NT2/D1 (cell line): ENCODE measurements around the gene SCARB2.

Experiments
- SUZ12 ChIP-seq: IDR thresholded peaks from 2 replicates; pipeline ENCODE4 v1.6.1; 2011; ENCODE audit not compliant: insufficient read length, insufficient read depth; ENCODE audit errors: extremely low read depth
- YY1 ChIP-seq: IDR thresholded peaks from 2 replicates; pipeline ENCODE4 v1.6.1; 2011; ENCODE audit not compliant: insufficient read length, insufficient read depth
- ZNF274 ChIP-seq: IDR thresholded peaks from 2 replicates; pipeline ENCODE4 v1.6.1; 2011; ENCODE audit warnings: mild to moderate bottlenecking, low read depth, low read length

DNA sequence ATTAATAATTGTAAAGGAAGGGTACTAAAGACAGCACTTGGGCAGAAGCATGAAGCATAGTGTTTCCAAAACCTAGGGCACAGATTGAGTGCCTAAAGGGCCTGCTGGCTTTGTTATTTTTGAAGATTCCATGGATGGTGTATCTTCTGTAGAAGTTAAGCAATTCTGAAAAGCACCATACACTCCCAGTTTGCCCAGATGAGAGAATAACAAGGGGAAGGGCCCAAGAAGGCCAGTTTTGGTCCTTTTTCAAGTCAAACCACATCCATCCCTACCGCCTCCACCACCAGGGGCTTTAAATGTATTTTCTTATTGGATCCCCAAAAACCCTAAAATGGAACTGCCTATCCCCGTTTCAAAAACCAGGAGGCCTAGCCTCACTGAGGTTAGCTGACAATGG is 17.2 kb downstream of the SCARB2 start:
- no peak for TF ChIP-seq SUZ12
- TF ChIP-seq ZNF274, result no peak
- TF ChIP-seq YY1, result no peak
